Body of pancreas (tissue), 4 donors: ENCODE measurements around the gene LRP1.

Experiments
- POLR2A ChIP-seq, 3 donors: fragments of 450-650 bp; IDR thresholded peaks; one replicate each; pipeline ENCODE4 v1.6.1; 2016; ENCODE audit warnings: antibody characterized with exemption in 3 of 3, mild to moderate bottlenecking in 2 of 3
- TF ChIP-seq, protein P1 (sequence below), 7 experiments: fragments of 450-650 bp in 4 of 7; fragments of 200-600 bp in 3 of 7; sonication (generic) in 3 of 7; IDR thresholded peaks; one replicate each; pipeline ENCODE4 v1.5.1; 2016 to 2019; ENCODE audit warnings: antibody characterized with exemption in 7 of 7

- no peak for TF ChIP-seq POLR2A (IDR thresholded peaks at IDR 0.05)
- TF ChIP-seq, protein P1, sequence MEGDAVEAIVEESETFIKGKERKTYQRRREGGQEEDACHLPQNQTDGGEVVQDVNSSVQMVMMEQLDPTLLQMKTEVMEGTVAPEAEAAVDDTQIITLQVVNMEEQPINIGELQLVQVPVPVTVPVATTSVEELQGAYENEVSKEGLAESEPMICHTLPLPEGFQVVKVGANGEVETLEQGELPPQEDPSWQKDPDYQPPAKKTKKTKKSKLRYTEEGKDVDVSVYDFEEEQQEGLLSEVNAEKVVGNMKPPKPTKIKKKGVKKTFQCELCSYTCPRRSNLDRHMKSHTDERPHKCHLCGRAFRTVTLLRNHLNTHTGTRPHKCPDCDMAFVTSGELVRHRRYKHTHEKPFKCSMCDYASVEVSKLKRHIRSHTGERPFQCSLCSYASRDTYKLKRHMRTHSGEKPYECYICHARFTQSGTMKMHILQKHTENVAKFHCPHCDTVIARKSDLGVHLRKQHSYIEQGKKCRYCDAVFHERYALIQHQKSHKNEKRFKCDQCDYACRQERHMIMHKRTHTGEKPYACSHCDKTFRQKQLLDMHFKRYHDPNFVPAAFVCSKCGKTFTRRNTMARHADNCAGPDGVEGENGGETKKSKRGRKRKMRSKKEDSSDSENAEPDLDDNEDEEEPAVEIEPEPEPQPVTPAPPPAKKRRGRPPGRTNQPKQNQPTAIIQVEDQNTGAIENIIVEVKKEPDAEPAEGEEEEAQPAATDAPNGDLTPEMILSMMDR (IDR thresholded peaks at IDR 0.05), result no peak
These were observed 105.3 kb downstream of the LRP1 start for GRCh38 chr12:57233357-57234232.
